Activated T-helper 1 cell treated with Interleukin-2 at 50 U/mL for 16 hours (primary cell): Measurements from ENCODE around the gene CD151.

Source experiments
- DNase-seq: peaks from one replicate; pipeline ENCODE4 v3.0.0-alpha.2; 2020; ENCODE audit warnings: low read depth

CD151 gene

GRCh38 chr11:843086-843734 is 10.5 kb downstream of the CD151 start:
- DNase-seq: no peak

GRCh38 chr11:843818-844692 is 11.3 kb downstream of the CD151 start:
- DNase-seq: no peak

DNA sequence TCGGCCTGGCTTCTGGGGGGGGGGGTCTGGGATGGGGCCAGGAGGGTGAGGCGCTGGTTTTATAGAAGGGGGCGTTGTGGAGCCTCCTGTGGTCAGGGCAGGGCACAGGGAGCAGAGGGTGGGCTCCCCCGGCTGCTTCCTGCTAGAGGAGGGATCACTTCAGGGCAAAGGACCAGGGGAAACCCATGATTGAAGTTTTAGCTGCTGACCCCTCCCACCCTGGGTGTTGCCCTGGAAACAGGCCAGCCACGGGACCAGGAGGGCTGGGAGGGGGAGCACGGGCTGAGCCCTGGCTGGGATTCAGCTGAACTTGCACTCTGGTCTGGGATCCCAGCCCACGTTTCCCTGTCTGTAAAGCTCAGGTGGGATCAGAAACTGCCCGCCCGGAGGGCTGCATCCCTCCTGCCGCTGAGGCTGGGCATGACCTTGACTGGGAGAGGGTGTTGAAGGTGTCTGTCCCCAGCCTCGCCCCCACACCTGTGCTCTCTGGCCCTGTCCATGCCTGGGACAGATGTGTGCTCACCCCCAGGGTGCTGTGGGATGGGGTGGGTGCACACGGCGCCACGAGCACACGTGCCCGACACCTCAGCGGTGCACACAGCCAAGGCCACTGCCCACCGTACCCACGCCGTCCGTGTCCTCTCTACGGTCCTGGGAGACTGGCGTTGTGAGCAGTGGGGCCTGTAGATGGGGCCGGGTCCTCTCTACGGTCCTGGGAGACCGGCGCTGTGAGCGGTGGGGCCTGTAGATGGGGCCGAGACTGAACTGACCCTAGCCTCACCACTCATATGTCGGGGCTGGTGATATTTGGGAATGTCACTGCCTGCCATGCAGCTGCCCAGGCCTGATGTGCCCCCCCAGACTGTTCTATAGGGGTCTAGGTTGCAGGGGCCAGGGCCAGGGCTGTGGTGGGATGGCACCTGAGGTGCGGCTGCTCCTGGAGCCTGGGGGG is 12.2 kb downstream of the CD151 start:
- DNase-seq: no peak

DNA sequence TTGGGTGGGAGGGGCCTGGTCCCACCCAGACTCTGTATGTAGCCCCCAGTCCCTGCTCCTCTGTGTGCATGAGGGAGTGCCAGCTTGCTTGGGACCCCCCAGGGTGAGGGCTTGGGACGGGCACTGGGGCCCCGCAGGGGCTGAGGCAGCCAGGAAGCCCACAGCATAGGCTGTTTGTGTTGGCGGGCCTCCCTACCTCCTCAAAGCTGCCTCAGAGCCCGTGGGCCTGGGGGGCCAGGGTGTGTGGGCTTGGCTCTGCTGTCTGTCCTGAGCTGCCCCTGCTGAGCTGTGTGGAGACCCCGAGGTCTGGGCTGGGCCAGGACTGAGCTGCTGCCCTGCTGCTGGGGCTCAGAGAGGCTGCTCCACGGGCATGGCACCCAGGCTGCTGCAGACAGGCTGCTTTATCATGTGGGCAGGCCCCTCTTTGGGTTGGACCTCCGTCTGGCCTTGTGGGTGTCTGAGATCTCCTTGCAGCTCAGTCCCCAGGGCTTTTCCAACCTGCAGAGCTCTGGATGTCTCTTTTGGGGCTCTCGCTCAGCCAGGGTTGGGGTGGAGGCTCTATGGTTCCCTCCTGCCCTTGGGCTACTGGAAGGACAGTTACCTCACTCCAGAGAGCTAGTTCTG is 13.2 kb downstream of the CD151 start:
- no peak for DNase-seq

DNA sequence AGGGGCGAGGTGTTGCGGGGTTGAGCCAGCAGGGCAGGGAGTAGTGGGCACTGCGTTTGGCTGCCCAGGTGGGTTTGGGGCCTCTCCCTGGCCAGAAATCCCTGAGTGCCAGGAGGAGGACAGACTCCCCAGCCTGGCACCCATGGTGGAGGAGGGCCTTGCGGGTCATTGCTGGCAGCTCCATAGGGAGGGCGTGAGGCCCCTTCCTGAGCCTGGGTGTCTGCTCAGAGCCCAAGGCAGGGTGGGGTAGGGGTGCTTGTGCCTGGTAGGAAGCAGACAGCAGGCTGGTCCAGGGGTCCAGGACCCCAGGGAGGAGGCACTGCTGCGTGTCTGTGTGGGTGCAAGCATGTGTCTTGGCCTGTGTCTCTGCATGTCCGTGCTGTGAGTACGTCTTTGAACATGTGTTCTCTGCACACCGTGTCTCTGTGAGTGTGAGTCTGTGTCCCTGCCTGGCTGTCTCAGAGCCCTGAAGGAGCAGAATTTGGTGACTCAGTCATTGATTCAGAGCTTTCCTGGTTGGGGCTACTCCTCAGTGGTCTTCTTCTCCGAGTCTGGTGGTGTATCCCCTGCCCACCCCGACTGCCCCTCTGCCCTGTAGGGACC is 13.8 kb downstream of the CD151 start:
- no peak for DNase-seq

DNA sequence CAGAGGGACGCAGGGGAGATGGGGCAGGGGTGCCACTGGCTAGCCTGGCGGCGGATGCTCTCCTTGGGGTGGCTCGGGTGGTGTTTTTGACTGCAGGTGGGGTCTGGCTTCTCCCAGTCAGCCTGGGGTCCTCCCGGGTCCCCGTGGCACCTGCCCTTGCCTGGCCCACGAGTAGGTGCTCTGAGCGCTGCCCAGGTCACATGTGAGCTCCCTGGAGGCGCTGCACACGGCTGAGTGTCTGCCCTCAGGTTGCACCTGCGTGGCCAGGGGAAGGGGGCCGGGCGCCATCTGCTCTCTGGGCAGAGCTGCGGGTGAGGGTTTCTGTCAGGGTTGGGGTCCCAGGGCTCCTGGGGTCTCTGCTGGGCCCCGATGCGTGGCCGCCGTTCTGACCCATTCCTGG is 15.1 kb downstream of the CD151 start:
- DNase-seq: no peak

GRCh38 chr11:848380-848931 is 15.7 kb downstream of the CD151 start:
- DNase-seq: peak; percentile 52

DNA sequence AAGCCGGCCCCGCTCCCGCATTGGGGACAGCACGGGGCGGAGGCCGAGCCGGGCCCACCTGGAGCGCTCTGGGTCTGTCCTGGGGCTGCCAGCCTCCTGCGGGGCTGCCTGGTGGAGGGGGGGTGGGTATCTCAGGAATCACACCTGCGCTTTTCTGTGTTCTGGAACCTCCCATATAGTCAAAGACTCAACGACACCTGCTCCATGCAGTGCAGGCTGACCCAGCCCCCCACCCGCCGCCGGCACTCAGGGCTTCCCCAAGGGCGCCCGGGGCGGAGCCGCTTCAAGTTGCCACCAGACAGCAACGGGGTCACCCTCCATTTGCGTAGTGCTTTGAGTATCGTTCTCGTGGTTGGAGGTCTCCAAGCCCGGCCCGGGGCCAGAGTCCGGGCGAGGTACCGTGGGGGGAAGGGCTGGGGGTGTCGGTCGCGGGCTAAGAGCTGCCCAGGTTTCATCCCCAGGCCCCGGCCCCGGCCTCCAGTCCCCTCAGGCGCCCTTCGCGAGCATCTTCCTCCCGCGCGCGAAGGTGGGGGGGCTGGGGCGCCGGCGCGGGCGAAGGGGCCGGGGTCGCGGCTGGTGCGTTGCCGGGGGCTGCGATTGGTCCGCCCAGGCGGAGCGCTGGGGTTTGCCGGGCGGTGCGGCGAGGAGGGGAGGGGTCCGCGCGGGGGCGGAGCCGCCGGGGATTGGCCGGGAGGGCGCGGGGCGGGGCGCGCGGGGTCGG is 16.5 kb downstream of the CD151 start:
- no peak for DNase-seq

- DNase-seq: no peak
Observed at GRCh38 chr11:849951-850774, 17.4 kb downstream of the CD151 start.

GRCh38 chr11:850775-851763 is 18.3 kb downstream of the CD151 start:
- no peak for DNase-seq

DNA sequence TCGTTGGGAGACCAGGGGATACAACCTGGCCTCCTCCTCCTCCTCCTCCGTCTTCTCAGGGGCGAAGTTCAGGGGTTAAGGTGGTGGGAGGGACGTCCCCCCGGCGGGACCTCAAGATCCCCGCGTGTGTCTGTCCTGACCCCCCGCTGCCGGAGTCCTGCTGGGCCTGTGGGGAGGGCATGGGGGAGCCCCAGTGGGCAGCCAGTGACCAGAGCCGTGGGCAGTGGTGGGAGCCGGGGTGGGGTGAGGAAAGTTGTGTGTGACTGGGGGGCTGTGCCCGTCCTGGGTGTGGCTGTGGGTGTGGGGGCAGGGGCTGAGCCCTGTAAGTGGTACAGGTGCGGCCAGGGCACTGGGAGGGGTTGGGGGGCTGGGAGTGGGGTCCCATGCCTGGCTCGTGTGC is 20.0 kb downstream of the CD151 start:
- DNase-seq: no peak

- DNase-seq: no peak
Observed at GRCh38 chr11:853682-854448, 21.1 kb downstream of the CD151 start.

GRCh38 chr11:854601-855329 is 22.0 kb downstream of the CD151 start:
- no peak for DNase-seq

DNA sequence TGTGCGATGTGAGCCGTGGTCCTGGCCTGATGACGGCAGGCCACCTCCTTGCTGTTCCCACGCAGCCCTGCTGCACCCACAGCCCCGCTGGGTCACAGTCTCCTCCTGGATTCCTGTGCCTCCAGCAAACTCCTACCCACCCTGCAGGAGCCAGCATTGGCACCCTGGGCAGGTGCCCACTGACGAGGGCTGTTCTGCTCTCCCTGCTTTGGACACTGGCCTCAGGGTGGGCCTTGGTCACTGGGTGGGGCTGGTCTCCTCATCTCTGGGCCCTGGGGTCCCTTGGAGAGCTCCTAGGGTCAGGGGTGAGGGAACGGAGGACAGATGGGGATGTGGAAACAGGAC is 22.6 kb downstream of the CD151 start:
- no peak for DNase-seq

DNA sequence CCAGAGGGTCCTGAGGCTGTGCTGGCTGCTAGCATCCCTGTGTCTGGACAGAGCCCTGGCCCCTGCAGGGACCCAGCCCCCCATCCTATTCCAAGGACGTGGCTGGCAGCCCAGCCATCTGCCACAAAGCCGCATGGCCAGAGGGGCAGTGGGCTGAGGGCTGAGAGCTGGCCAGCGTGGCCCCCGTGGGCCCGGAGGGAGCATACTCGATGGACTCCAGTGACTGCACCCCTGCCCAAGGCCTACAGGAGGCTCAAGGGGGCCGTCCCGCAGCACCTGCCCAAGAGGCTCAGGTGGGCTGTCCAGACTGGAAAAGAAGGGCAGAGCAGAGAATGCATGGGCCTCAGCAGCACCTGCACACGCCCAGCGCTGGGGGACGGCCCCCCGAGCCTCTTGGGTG is 23.0 kb downstream of the CD151 start:
- no peak for DNase-seq

GRCh38 chr11:856397-856796 is 23.6 kb downstream of the CD151 start:
- no peak for DNase-seq
